Measurements from ENCODE around the gene CDK19. TPM values are rescaled to one million over a fixed set of nuclear protein-coding genes. Genes with fewer than 3 reads are reported as not detected.
"Not testable (repeated sequence)": the region's sequence is repeated elsewhere in the genome, so short reads cannot be mapped to it uniquely, and the experiment has no call there.

The CDK19 gene
- total and polyA plus RNA-seq, 2 experiments from 2014 or later = 7.7 to 10.1 TPM

DNA sequence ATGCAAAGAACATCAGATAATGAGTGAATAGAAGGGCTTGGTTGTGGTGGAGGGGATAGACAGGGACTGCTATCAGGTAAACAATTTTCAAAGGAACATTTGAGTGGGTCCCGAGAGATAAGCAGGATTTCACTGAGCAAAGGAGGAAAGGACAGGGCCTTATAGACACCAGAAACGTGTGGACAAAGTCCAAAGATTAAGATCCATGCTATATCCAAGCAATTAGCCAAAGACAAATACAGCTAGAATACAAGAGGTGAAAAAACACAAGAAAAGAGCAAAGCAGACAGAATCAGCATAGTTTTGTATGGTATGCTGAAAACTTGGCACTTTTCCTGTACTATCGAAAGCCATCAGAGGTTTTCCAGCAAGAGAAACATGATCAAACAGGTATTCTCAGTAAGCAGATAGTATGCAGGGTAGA lies 59.8 kb downstream of the CDK19 start (continued):
- TF ChIP-seq, protein P1, sequence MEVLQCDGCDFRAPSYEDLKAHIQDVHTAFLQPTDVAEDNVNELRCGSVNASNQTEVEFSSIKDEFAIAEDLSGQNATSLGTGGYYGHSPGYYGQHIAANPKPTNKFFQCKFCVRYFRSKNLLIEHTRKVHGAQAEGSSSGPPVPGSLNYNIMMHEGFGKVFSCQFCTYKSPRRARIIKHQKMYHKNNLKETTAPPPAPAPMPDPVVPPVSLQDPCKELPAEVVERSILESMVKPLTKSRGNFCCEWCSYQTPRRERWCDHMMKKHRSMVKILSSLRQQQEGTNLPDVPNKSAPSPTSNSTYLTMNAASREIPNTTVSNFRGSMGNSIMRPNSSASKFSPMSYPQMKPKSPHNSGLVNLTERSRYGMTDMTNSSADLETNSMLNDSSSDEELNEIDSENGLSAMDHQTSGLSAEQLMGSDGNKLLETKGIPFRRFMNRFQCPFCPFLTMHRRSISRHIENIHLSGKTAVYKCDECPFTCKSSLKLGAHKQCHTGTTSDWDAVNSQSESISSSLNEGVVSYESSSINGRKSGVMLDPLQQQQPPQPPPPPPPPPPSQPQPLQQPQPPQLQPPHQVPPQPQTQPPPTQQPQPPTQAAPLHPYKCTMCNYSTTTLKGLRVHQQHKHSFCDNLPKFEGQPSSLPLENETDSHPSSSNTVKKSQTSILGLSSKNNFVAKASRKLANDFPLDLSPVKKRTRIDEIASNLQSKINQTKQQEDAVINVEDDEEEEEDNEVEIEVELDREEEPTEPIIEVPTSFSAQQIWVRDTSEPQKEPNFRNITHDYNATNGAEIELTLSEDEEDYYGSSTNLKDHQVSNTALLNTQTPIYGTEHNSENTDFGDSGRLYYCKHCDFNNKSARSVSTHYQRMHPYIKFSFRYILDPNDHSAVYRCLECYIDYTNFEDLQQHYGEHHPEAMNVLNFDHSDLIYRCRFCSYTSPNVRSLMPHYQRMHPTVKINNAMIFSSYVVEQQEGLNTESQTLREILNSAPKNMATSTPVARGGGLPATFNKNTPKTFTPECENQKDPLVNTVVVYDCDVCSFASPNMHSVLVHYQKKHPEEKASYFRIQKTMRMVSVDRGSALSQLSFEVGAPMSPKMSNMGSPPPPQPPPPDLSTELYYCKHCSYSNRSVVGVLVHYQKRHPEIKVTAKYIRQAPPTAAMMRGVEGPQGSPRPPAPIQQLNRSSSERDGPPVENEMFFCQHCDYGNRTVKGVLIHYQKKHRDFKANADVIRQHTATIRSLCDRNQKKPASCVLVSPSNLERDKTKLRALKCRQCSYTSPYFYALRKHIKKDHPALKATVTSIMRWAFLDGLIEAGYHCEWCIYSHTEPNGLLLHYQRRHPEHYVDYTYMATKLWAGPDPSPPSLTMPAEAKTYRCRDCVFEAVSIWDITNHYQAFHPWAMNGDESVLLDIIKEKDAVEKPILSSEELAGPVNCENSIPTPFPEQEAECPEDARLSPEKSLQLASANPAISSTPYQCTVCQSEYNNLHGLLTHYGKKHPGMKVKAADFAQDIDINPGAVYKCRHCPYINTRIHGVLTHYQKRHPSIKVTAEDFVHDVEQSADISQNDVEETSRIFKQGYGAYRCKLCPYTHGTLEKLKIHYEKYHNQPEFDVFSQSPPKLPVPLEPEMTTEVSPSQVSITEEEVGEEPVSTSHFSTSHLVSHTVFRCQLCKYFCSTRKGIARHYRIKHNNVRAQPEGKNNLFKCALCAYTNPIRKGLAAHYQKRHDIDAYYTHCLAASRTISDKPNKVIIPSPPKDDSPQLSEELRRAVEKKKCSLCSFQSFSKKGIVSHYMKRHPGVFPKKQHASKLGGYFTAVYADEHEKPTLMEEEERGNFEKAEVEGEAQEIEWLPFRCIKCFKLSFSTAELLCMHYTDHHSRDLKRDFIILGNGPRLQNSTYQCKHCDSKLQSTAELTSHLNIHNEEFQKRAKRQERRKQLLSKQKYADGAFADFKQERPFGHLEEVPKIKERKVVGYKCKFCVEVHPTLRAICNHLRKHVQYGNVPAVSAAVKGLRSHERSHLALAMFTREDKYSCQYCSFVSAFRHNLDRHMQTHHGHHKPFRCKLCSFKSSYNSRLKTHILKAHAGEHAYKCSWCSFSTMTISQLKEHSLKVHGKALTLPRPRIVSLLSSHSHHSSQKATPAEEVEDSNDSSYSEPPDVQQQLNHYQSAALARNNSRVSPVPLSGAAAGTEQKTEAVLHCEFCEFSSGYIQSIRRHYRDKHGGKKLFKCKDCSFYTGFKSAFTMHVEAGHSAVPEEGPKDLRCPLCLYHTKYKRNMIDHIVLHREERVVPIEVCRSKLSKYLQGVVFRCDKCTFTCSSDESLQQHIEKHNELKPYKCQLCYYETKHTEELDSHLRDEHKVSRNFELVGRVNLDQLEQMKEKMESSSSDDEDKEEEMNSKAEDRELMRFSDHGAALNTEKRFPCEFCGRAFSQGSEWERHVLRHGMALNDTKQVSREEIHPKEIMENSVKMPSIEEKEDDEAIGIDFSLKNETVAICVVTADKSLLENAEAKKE (CRISPR knock-in tag; IDR thresholded peaks at IDR 0.05) = no peak
- TF ChIP-seq STAT1 (IDR thresholded peaks at IDR 0.05; ENCODE audit: unreplicated experiment) (no peak), ZNF114 (CRISPR knock-in tag; IDR thresholded peaks at IDR 0.05) (no peak)
- TF ChIP-seq, protein P2, sequence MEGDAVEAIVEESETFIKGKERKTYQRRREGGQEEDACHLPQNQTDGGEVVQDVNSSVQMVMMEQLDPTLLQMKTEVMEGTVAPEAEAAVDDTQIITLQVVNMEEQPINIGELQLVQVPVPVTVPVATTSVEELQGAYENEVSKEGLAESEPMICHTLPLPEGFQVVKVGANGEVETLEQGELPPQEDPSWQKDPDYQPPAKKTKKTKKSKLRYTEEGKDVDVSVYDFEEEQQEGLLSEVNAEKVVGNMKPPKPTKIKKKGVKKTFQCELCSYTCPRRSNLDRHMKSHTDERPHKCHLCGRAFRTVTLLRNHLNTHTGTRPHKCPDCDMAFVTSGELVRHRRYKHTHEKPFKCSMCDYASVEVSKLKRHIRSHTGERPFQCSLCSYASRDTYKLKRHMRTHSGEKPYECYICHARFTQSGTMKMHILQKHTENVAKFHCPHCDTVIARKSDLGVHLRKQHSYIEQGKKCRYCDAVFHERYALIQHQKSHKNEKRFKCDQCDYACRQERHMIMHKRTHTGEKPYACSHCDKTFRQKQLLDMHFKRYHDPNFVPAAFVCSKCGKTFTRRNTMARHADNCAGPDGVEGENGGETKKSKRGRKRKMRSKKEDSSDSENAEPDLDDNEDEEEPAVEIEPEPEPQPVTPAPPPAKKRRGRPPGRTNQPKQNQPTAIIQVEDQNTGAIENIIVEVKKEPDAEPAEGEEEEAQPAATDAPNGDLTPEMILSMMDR (conservative IDR thresholded peaks at IDR 0.05; ENCODE audit: low read depth in 2 of 2) = no peak

DNA sequence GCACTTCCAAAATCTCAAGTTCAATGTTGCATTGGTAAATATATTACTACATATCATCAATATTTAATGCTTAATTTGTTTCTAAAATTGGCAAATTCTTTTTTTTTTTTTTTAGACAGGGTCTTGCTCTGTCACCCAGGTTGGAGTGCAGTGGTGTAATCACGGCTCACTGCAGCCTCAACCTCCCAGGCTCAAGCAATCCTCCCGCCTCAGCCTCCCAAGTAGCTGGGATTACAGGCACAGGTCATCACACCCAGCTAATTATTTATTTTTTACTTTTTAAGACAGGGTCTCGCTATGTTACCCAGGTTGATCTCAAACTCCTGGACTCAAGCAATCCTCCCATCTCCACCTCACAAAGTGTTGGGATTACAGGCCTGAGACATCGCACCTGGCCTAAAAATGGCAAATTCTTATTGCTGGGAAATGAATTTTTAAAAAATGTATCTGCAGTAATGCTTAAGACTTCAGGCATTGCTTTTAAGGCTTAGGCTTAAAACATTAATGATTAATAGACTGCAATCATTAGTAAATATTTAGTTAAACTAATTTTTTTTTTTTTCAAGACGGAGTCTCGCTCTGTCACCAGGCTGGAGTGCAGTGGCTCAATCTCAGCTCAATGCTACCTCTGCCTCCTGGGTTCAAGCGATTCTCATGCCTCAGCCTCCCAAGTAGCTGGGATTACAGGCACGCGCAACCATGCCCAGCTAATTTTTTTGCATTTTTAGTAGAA lies 61.2 kb downstream of the CDK19 start:
- H3K4me1 ChIP-seq (ENCODE audit: insufficient read depth); H3K36me3 Mint-ChIP-seq (ENCODE audit: low read depth); H3K36me3 ChIP-seq (ENCODE audit: insufficient read depth); H3K27me3 Mint-ChIP-seq (ENCODE audit: insufficient read depth, low read depth, poor library complexity); H3K9me2 ChIP-seq (ENCODE audit: insufficient read depth); H3K27ac Mint-ChIP-seq; H3K27me3 ChIP-seq (ENCODE audit: insufficient read depth); H3K27ac ChIP-seq (ENCODE audit: low read depth); H3K4me1 Mint-ChIP-seq; H3K79me2 ChIP-seq (replicated peaks; ENCODE audit: insufficient read depth); H3K4me3 Mint-ChIP-seq; H3K9me3 Mint-ChIP-seq; ATAC-seq; H3K4me2 ChIP-seq; H3F3A ChIP-seq (replicated peaks; ENCODE audit: low read depth); H2AFZ ChIP-seq; DNase-seq (ENCODE audit: low spot score); H3K4me3 ChIP-seq; H4K20me1 ChIP-seq (replicated peaks; ENCODE audit: insufficient read depth): not testable (repeated sequence)
